PC-9 (cell line): Measurements from ENCODE around the gene PRPF38A.
"Not testable (repeated sequence)": the region's sequence is repeated elsewhere in the genome, so short reads cannot be mapped to it uniquely, and the experiment has no call there.

Experiments used
- EZH2 ChIP-seq: fragments of 200-600 bp; sonication (generic); IDR thresholded peaks from 2 replicates; pipeline ENCODE4 v1.8.0; 2017; ENCODE audit warnings: antibody characterized with exemption, low read depth
- TF ChIP-seq, protein P1 (sequence below): fragments of 200-600 bp; sonication (generic); conservative IDR thresholded peaks from 2 replicates; pipeline ENCODE4 v1.6.1; 2017; ENCODE audit warnings: mixed run types, antibody characterized with exemption, mild to moderate bottlenecking, moderate library complexity

DNA sequence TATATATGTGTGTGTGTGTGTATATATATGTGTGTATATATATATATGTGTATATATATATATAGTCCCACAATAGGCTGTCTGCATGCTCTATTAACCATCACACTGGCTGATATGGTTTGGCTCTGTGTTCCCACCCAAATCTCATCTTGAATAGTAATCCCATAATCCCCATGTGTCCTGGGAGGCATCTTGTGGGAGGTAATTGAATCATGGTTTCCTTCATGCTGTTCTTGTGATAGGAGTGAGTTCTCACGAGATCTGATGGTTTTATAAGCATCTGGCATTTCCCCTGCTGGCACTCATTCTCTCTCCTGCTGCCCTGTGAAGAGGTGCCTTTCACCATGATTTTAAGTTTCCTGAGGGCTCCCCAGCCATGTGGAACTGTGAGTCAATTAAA, 34.6 kb upstream of the PRPF38A start:
- TF ChIP-seq, protein P1, sequence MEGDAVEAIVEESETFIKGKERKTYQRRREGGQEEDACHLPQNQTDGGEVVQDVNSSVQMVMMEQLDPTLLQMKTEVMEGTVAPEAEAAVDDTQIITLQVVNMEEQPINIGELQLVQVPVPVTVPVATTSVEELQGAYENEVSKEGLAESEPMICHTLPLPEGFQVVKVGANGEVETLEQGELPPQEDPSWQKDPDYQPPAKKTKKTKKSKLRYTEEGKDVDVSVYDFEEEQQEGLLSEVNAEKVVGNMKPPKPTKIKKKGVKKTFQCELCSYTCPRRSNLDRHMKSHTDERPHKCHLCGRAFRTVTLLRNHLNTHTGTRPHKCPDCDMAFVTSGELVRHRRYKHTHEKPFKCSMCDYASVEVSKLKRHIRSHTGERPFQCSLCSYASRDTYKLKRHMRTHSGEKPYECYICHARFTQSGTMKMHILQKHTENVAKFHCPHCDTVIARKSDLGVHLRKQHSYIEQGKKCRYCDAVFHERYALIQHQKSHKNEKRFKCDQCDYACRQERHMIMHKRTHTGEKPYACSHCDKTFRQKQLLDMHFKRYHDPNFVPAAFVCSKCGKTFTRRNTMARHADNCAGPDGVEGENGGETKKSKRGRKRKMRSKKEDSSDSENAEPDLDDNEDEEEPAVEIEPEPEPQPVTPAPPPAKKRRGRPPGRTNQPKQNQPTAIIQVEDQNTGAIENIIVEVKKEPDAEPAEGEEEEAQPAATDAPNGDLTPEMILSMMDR = not testable (repeated sequence)
- not testable (repeated sequence) for TF ChIP-seq EZH2
